Loucy (cell line): ENCODE measurements around the gene SUPT3H.

Experiments used
- H2AFZ ChIP-seq: fragments of 200-600 bp; sonication (generic); 2 replicates; pipeline ENCODE4 v1.6.0; 2016; ENCODE audit warnings: antibody characterized with exemption, mild to moderate bottlenecking, low read length, moderate library complexity
- H3F3A ChIP-seq: fragments of 200-600 bp; 2 replicates; pipeline ENCODE4 v1.6.0; 2016; ENCODE audit warnings: antibody characterized with exemption, low read depth, mild to moderate bottlenecking
- H3K27me3 ChIP-seq: fragments of 200-600 bp; sonication (generic); 2 replicates; pipeline ENCODE4 v1.6.1; 2014; ENCODE audit warnings: low read length, mild to moderate bottlenecking; ENCODE audit not compliant: insufficient read depth, poor library complexity, severe bottlenecking
- H3K36me3 ChIP-seq: fragments of 200-600 bp; sonication (generic); 2 replicates; pipeline ENCODE4 v1.6.1; 2016; ENCODE audit warnings: low read length; ENCODE audit not compliant: insufficient read depth
- H3K4me1 ChIP-seq: fragments of 200-600 bp; sonication (generic); 2 replicates; pipeline ENCODE4 v1.5.1; 2014; ENCODE audit warnings: low read length, mild to moderate bottlenecking; ENCODE audit not compliant: insufficient read depth, poor library complexity, severe bottlenecking
- H3K4me2 ChIP-seq: fragments of 200-600 bp; sonication (generic); 2 replicates; pipeline ENCODE4 v1.6.0; 2014; ENCODE audit warnings: antibody characterized with exemption, low read length, low read depth, mild to moderate bottlenecking; ENCODE audit not compliant: poor library complexity, severe bottlenecking
- H3K4me3 ChIP-seq: fragments of 200-600 bp; sonication (generic); 2 replicates; pipeline ENCODE4 v1.5.1; 2014; ENCODE audit warnings: low read length, mild to moderate bottlenecking, mixed read lengths; ENCODE audit not compliant: poor library complexity, severe bottlenecking
- H3K79me2 ChIP-seq: fragments of 200-600 bp; sonication (generic); 2 replicates; pipeline ENCODE4 v1.6.1; 2014; ENCODE audit warnings: low read length; ENCODE audit not compliant: insufficient read depth
- H3K9ac ChIP-seq: fragments of 200-600 bp; sonication (generic); 2 replicates; pipeline ENCODE4 v1.6.0; 2014; ENCODE audit warnings: mild to moderate bottlenecking, low read depth, low read length, moderate library complexity; ENCODE audit not compliant: poor library complexity, severe bottlenecking
- H3K9me2 ChIP-seq: fragments of 200-600 bp; sonication (generic); replicated peaks from 2 replicates; pipeline ENCODE4 v1.6.1; 2016; ENCODE audit warnings: low read depth, low read length, mixed read lengths
- H3K9me3 ChIP-seq: fragments of 200-600 bp; sonication (generic); 2 replicates; pipeline ENCODE4 v1.6.1; 2014; ENCODE audit warnings: mild to moderate bottlenecking, antibody characterized with exemption, low read length, low read depth; ENCODE audit not compliant: insufficient read depth
- H4K20me1 ChIP-seq: fragments of 200-600 bp; sonication (generic); 2 replicates; pipeline ENCODE4 v1.6.0; 2014; ENCODE audit warnings: antibody characterized with exemption, low read length, mild to moderate bottlenecking; ENCODE audit not compliant: insufficient read depth, poor library complexity, severe bottlenecking
- EZH2phosphoT487 ChIP-seq: fragments of 200-600 bp; IDR thresholded peaks from 2 replicates; pipeline ENCODE4 v1.6.1; 2018; ENCODE audit warnings: antibody characterized with exemption, mild to moderate bottlenecking, moderate library complexity, borderline replicate concordance
- TF ChIP-seq, protein P1 (sequence below): fragments of 200-600 bp; sonication (generic); conservative IDR thresholded peaks from 2 replicates; pipeline ENCODE4 v1.5.1; 2014; ENCODE audit warnings: mild to moderate bottlenecking, antibody characterized with exemption, low read length

The SUPT3H gene

DNA sequence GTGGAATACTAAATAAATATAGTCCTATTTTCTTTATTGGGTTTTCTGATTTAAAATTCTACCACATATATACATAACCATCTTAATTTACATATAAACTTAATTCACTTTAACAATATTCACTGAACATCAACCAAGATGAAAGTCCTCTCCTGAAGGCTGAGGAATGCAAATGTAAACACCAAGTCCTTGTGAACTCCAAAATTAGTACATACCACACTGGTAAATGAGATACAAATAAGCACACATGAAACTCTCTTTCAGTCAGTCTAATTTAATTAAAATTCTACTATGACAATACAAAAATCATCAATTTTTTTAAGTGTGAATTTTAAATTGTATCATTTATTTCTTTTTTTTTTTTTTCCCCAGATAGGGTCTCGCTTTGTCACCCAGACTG is 254.7 kb downstream of the SUPT3H start:
- H3K9me3 ChIP-seq = no peaks in the 10 kb centered on the region
- H2AFZ ChIP-seq = no peak overlapping the region
- no peaks in the 10 kb centered on the region for H3F3A ChIP-seq
- no peaks in the 10 kb centered on the region for H3K9me2 ChIP-seq
- H3K79me2 ChIP-seq = no peaks in the 10 kb centered on the region; the same call in 1 of the 2 replicates
- H3K9ac ChIP-seq = no peak overlapping the region
- no peak overlapping the region for H3K4me3 ChIP-seq
- H3K36me3 ChIP-seq = no peaks in the 10 kb centered on the region
- no peaks in the 10 kb centered on the region for H3K4me1 ChIP-seq
- H4K20me1 ChIP-seq = no peaks in the 10 kb centered on the region
- no peaks in the 10 kb centered on the region for H3K27me3 ChIP-seq
- TF ChIP-seq, protein P1, sequence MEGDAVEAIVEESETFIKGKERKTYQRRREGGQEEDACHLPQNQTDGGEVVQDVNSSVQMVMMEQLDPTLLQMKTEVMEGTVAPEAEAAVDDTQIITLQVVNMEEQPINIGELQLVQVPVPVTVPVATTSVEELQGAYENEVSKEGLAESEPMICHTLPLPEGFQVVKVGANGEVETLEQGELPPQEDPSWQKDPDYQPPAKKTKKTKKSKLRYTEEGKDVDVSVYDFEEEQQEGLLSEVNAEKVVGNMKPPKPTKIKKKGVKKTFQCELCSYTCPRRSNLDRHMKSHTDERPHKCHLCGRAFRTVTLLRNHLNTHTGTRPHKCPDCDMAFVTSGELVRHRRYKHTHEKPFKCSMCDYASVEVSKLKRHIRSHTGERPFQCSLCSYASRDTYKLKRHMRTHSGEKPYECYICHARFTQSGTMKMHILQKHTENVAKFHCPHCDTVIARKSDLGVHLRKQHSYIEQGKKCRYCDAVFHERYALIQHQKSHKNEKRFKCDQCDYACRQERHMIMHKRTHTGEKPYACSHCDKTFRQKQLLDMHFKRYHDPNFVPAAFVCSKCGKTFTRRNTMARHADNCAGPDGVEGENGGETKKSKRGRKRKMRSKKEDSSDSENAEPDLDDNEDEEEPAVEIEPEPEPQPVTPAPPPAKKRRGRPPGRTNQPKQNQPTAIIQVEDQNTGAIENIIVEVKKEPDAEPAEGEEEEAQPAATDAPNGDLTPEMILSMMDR = no peak
- no peak for TF ChIP-seq EZH2phosphoT487
- no peak overlapping the region for H3K4me2 ChIP-seq

DNA sequence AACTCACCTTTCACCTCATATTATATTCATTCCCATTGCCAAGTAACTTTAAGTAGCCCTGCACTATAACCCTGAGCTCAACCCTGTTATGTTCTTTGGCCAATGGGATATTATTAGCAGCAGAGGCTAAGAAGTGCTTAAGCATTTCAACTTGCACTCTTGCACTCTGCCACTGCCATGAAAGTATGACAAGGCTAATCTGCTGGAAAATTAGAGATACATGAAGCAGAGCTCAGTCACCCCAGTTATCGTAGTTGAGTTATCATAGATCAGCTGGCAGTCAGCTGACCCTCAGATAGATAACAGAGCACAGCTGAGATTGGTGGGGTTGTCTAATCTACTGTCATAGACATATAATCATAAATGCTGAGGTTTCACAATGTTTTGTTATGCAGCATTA is 259.0 kb downstream of the SUPT3H start:
- Histone ChIP-seq H3F3A (no peaks in the 10 kb centered on the region), H4K20me1 (no peaks in the 10 kb centered on the region), H3K9ac (no peak overlapping the region), H3K4me1 (peaks cover 18% of the 10 kb centered on the region), H3K9me3 (no peaks in the 10 kb centered on the region), H3K36me3 (no peaks in the 10 kb centered on the region), H3K79me2 (no peaks in the 10 kb centered on the region), H3K4me2 (no peak overlapping the region), H3K27me3 (no peaks in the 10 kb centered on the region), H3K4me3 (no peak overlapping the region), H3K9me2 (no peaks in the 10 kb centered on the region), H2AFZ (no peak overlapping the region)
- no peak for TF ChIP-seq EZH2phosphoT487
- TF ChIP-seq, protein P1 = no peak

DNA sequence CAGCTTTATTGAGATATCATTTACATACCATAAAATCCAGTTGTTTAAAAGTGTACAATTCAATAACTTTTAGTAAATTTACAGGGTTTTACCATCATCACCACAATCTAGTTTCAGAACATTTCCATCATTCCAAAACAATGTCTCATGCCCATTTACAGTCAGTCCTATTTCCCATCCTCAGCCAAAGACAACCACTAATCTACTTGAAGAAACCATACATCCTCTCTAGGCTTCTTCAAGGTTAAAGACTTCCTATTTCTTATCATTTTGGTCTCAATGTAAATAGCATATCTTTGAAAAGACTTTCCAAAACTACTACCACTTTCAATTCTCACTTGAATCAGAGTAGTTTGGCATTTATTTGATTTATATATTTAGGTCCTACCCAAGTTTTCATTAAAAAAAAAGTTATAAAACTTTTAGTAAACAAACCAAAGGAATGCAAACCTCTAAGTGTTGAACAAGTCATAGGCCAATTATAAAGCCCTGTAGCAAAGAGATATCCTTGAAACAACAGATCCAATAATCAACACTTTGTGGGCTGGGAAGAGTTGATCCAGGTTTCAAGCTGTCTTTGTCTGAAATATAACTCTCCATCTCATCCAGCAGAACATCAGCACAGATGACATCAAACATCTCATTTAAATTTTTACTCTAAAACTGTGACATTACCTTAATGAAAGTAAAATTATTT is 260.9 kb downstream of the SUPT3H start:
- Histone ChIP-seq H3K79me2 (no peaks in the 10 kb centered on the region), H4K20me1 (no peaks in the 10 kb centered on the region), H3K9me2 (no peaks in the 10 kb centered on the region), H3K4me1 (peaks cover 18% of the 10 kb centered on the region), H3K36me3 (no peaks in the 10 kb centered on the region), H2AFZ (no peak overlapping the region), H3K4me2 (peak overlapping the region; percentile 29), H3K4me3 (no peak overlapping the region), H3K9me3 (no peaks in the 10 kb centered on the region), H3K27me3 (no peaks in the 10 kb centered on the region), H3F3A (no peaks in the 10 kb centered on the region), H3K9ac (no peak overlapping the region)
- TF ChIP-seq, protein P1 = no peak
- TF ChIP-seq EZH2phosphoT487 = no peak
